GM18858 (cell line): ENCODE results near the gene RPH3AL.
"Not testable (repeated sequence)": the region's sequence is repeated elsewhere in the genome, so short reads cannot be mapped to it uniquely, and the experiment has no call there.

Experiments used
- ATAC-seq: cut with Tn5 transposase; IDR thresholded peaks from one replicate; pipeline ENCODE4 v1.9.1; 2021; ENCODE audit not compliant: unreplicated experiment

Gene RPH3AL

GRCh38 chr17:227946-228615 is 124.5 kb downstream of the RPH3AL start:
- no peak for ATAC-seq

- no peak for ATAC-seq
Observed at GRCh38 chr17:227078-227945, 125.3 kb downstream of the RPH3AL start.

DNA sequence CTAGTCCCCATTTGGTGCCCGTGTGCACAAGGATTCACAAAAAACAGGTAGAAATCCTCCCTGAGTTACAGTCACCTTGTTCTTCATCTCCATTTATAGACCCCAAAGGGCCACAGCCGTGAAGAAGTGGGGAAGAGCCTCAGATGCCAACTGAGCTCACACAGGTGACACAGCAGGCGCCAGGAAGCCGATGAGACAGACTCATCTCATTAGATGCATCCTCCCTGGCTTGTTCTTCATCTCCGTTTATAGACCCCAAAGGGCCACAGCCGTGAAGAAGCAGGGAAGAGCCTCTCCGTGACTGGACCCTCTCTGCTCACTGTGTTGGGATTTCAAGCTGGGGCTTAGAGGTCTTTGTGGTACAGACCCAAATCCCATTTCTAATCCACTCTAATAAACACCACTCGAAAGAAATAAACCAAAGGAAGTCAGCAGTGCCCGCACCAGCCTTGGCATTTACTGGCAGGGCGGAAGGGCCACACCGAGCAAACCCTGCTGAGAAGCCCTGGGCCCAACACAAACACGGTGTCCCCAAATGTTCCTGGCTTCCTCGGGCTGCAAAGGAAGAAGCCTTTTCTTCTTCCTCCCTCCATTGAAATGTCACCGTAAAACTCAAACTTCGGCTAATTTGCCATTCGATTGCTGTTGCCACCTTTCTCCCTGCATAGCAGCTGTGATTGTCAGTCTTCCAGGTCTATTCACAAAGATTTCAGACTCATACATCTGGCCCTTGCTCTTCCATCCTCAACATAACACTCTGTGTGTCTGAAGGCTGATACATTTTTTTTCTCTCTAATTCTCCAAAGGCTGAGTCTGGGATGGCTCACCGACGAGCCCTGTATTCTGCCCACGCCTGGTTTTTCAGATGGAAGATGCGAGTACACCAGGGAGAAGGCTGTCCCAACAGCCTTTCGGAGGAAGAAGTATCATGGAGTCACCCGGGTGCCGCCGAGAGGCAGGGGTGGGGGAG is 126.2 kb downstream of the RPH3AL start:
- no peak for ATAC-seq

DNA sequence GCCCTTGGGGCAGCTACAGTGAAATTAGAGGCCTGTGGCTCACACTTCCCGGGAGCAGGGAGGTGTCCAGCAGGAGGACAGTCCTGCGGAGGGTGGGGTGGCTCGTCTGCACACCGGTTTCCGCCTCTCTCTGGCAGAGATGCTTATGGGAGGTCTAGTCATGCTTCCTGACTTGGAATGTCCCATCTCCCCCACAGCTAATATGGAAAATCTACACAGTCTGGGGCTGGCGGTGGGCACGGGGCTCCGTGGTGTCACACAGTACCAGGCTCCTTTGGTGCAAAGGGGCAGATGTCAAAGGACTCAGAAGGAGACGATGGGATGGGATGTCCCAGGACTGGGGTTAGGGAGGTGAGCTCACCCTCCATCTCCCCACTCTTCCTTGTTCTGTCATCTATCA is 127.1 kb downstream of the RPH3AL start:
- no peak for ATAC-seq

- not testable (repeated sequence) for ATAC-seq
Observed at GRCh38 chr17:224576-224975, 128.0 kb downstream of the RPH3AL start.

- ATAC-seq, result no peak
Observed at GRCh38 chr17:223723-224471, 128.7 kb downstream of the RPH3AL start.

- no peak for ATAC-seq
Observed at GRCh38 chr17:222172-222571, 130.4 kb downstream of the RPH3AL start.

GRCh38 chr17:219696-220095 is 132.9 kb downstream of the RPH3AL start:
- no peak for ATAC-seq

DNA sequence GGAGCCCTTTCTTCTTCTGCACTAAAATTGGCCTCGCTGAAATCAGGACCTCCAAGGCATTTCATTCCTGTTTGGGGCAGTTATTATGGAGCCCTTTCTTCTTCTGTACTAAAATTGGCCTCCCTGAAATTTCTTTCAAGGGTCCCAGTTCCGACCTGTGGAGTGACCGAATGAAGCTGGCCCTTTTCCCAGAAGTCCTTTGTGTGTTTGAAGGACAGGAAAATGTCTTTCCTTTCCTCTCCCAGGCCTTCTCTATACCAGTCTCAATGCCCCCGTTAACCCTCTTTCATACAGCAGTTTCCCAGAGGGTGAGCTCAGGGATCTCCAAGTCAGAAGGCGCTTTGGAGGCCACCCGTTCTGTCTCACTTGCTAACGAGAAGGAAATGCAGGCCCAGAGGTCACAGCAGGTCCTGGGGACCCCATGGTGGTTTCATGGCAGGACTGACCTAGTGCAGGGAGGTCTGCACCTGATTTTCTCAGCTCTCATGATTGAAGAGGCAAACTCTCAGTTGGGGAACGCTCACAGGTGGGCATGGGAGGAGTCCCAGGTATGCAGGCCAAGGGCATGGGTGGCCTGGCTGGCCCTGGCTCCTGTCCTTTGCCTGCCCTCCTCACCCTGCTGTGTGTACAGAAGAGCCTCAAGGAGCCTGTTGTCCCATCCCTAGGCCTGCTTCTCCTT is 134.0 kb downstream of the RPH3AL start:
- no peak for ATAC-seq

DNA sequence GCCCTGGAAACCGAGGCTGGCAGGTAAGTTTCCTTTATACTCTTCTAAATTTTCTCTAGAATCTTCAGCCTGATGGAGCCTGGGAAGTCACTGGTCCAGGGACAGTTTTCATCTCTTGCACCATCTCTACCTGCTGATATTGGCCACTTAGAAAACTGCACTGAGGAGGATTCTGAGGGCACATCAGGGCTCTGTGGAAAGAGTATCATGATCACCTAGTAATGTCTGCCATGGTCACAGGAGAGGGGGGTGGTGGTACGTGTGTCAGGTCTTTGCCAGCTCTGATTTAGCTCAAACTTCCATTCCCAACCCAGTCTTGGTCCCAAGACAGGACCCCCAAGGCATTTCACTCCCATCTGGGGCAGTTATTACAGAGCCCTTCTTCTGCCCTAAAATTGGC is 136.0 kb downstream of the RPH3AL start:
- ATAC-seq, result no peak

GRCh38 chr17:215563-216478 is 136.8 kb downstream of the RPH3AL start:
- ATAC-seq, result not testable (repeated sequence)

DNA sequence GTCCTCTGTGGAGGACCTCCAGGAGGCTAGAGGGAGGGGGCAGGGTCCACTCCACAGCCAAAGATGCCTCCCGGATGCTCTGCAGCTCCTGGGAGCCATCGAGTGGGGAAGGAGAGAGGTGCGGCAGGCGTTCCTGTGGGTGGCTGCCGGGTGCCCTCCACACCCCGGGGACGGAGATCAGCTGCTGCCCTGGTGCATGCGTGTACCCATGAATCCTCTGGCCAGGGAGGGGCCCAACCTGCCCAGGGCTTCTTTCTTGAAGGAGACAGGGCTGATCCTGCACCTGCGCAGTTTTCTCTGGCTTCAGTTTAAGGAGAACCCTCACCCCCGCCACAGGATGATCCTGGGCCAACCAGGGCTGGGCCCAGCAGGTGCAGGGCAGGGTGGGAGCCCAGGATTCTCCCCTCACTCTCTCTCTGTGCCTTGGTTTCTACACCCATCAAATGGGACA is 137.7 kb downstream of the RPH3AL start:
- no peak for ATAC-seq

GRCh38 chr17:213286-214105 is 139.1 kb downstream of the RPH3AL start:
- no peak for ATAC-seq

DNA sequence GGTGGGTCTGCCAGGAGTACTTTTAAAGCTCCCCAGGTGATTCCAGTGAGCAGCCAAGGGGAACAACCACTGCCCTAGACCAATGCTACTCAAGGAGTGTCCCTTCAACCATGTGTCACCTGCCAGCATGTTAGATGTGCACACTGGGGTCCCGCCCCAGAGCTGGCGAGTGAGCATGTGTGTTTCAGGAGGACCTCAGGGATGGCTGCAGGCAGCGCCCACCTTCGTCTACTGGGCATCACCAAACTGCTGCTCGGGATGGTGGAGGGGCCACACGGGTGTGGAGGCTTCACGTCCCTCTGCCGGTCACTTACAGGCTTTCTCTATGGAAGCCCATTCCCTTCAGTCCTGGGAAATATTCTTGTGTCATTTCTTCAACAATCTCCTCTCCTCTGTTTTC is 142.2 kb downstream of the RPH3AL start:
- ATAC-seq, result no peak

DNA sequence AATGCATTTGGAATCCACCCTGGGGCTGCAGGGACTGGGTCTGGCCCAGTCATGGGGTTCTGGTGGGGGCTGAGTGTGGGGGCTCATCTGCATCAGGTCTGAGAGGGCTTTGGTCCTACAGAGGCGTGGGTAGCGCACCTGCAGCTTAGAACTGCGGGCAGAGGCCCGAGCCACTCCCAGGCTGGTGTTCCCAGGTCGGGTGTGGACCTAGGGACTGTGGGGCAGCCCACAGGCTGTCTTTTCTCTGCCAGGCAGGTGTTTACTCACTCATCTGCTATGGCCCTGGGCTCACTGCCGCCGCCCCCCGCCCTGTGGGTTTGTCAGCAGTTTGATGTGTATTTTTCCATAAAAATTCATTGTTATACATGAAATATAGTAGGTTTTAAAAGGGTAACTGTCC is 144.2 kb downstream of the RPH3AL start:
- ATAC-seq, result no peak

DNA sequence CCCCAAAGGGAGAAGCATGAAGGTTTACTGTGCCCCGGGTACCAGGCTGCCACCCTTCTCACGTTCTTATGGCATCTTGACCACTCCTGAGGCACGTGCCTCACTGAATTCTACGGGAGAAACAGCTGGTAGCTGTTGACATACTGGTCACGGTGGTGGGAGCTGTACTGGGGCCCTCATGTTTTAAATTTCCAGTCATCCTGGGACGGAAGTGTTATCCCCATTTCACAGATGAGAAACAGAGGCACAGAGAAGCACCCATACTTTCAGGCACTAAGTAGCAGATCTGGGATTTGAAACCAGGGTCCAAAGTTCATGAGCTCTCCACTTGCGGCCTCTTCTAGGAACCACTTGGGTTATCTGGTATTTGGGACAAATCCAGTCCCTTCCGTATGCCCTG is 144.8 kb downstream of the RPH3AL start:
- no peak for ATAC-seq

DNA sequence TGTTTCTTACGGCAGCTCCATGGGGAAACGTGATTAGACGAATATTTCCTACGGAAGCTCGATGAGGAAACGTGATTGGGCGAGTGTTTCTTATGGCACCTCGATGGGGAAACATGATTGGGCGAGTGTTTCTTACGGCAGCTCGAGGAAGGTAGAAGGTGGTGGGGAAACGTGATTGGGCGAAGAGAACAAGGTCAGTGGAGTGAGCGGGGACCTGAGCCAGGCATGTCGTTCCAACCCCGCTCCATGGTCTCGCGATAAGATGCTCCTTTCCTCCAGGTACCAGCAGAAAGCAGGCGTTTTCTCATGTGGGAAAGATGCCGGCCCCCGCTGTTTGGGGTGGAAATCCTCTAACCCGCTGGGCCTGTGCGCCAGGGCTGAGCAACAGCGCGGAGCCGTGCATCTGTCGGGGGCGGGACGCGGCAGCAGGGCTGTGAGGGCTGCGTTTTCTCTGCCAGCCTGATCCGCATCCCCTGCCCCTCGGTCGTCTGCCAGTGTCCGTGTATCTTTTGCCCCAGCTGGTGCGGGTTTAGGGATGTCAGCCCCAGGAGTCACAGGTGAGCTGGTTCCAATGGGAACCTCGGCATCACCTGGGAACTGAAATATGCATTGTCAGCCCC is 145.6 kb downstream of the RPH3AL start:
- ATAC-seq, result no peak

DNA sequence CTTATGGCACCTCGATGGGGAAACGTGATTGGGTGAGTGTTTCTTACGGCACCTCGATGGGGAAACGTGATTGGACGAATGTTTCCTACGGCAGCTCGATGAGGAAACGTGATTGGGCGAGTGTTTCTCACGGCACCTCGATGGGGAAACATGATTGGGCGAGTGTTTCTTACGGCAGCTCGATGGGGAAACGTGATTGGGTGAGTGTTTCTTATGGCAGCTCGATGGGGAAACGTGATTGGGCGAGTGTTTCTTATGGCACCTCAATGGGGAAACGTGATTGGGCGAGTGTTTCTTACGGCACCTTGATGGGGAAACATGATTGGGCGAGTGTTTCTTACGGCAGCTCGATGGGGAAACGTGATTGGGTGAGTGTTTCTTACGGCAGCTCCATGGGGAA is 146.1 kb downstream of the RPH3AL start:
- ATAC-seq, result not testable (repeated sequence)
